IPS DF 19.7 (cell line): ENCODE results near the gene PZP.
"Not testable (repeated sequence)": the region's sequence is repeated elsewhere in the genome, so short reads cannot be mapped to it uniquely, and the experiment has no call there.

Source experiments
- DNase-seq: peaks from one replicate; pipeline ENCODE4 v3.0.0-alpha.2; 2013; ENCODE audit warnings: low read depth, low spot score

PZP gene

GRCh38 chr12:9208229-9208628, at the start of gene PZP:
Gene PZP, minus strand, starts transcription at chr12:9208395. Its CDS starts 54 bp downstream, at chr12:9208341.
- no peak for DNase-seq

DNA sequence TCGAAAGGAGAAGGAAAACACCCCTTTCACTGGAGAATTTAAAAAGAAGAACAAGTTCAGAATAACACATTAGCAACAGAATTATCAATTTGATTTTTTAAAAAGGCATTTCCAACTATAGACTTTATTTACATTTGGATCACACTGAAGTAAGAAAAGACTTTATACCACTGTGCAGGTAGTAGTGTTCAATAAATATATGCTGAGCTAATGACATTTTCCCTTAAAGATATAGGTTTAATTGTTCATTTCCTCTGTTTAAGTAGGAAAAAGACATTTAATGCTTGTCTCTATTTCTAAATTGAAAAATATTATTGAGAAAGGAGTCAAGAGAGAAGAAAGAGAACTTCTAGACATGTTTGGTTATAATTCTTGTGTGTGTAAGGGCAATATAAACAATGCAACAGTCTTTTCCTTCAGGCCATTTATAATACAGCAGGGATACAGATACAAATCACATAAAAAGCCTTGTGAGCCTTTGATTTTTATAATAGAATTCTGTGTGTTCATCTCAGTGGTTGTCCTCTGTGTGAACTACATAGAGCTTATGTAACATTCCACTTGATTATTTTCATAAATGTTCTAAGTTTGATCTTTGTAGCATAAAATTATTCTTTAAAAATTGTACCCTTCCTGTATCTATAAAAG, 48.7 kb upstream of the PZP start:
- no peak for DNase-seq

DNA sequence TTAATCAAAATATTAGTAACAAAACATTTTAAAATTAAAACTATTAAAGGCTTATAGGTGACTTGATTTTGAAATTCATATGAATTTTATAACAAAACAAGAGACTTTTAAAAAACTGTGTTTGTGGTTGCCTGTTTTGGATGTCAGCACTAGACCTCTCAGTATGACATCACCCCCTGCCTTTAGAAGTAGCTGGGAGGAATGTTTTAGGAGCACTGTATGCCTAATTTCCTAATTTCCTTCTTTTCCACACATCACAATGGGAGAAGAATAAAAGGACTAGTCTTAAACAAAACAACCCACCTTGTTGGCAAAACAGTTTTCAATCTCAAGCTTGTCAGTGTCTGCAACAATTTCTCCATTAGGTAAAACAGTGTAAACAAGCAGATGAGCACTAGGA, 48.1 kb upstream of the PZP start:
- DNase-seq, result no peak

DNA sequence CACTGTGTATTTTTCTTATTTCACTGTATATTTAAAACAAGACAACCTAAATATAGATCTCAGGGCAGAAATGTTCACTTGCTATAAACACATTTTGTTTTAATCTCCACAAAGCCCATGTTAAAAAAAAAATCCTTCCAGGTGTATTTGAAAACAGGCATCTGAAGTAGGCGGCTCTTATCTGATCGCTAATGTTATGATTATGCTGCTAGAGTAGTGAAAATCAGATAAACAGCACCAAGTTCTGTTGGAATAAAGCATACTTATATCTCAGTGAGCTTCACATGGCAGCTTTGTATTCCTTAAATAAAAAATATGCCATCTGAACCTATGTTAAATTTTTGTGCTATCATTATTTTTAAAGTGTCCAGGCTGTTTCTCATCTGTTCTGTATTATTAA, 47.6 kb upstream of the PZP start:
- no peak for DNase-seq

GRCh38 chr12:9253464-9253863, 45.3 kb upstream of the PZP start:
- DNase-seq, result no peak

DNA sequence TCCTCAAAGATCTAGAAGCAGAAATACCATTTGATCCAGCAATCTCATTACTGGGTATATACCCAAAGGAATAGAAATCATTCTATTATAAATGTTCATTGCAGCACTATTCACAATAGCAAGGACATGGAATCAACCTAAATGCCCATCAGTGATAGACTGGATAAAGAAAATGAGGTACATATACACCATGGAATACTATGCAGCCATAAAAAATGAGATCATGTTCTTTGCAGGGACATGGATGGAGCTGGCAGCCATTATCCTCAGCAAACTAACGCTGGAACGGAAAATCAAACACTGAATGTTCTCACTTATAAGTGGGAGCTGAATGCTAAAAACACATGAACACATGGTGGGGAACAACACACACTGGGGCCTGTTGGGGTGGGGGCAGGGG, 44.6 kb upstream of the PZP start:
- not testable (repeated sequence) for DNase-seq

GRCh38 chr12:9252256-9252655, 44.1 kb upstream of the PZP start:
- DNase-seq, result no peak

GRCh38 chr12:9248435-9248834, 40.2 kb upstream of the PZP start:
- DNase-seq, result no peak

GRCh38 chr12:9244894-9245293, 36.7 kb upstream of the PZP start:
- no peak for DNase-seq

GRCh38 chr12:9243999-9244649, 35.9 kb upstream of the PZP start:
- no peak for DNase-seq

DNA sequence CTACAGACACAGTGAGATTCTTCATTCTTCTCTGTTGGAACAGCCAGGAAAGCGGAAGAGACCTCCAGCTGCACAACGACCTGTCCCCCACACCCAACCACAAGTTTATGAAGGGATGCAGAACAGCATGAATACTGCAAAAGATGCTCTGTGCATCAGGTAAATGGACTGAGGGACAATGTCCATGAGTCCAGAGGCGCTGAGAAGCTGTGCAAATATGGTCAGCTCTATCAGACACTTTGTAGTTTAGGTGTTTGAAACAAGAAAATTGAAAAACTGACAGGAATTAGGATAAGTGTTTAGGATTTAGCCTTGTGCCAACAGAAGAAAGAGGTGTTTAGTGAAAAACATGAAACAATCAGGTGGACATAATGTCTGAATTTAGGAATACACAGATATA, 33.1 kb upstream of the PZP start:
- DNase-seq, result no peak

DNA sequence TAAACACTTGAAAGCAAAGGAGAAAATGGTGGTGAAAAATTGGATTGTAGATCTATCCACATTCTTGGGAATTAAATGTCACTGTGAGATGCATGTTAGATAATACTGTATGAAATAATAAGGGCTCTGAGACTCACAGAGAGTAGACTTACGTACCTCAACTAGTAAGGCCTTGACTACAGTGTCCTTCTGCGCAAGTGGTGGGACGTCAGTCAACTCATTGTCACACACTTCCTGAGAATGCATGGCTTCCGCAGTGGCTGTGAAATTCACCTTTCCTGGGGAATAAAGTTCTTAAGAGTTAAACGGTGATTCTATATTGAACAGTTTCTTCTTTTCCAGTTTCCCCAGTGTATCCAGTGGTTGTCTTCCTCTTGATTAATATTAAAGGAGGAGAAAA, 32.6 kb upstream of the PZP start:
- no peak for DNase-seq

DNA sequence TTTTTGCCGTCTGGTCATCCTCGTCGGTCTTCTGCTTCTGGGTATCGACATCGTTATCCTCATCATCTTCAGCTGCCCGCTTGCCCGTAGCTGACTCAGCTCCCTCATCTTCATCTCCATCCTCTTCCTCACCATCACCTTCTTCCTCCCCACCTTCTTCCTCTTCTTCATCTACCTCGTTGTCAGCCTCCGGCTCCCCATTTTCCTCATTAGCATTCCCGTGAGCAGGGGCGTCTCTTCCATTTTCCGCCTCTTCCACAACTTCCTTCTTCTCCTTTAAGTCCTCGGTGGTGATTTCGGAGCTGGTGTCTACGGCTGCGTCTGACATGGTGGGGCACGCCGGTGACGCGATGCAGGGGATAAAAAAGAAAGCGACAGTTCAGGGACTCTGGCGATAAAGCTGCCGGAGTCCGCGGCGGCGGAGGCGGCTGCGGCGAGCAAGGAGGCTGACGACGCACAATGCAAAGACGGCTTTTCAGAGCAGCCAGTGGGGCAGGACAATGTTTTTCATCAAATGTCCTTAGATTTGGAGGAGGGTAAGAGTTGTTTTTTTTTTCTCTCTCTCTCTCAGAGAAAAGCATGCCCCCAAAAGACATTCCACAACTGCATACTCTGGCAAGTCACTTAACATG, 31.9 kb upstream of the PZP start:
- DNase-seq, result not testable (repeated sequence)

DNA sequence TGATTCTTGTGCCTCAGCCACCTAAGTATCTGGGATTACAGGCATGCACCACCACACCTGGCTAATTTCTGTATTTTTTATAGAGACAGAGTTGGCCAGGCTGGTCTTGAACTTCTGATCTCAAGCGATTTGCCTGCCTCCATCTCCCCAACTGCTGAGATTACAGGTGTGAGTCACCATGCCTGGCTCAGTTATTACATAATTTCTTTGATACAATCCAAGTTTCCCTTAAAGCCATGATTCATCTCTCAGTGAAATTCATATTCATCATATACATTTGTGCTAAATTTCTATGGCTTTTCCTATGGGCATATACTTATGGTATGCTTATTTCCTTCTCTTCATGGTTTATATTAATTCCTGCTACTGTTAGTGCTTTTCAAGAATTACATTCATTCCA, 29.1 kb upstream of the PZP start:
- DNase-seq, result no peak

DNA sequence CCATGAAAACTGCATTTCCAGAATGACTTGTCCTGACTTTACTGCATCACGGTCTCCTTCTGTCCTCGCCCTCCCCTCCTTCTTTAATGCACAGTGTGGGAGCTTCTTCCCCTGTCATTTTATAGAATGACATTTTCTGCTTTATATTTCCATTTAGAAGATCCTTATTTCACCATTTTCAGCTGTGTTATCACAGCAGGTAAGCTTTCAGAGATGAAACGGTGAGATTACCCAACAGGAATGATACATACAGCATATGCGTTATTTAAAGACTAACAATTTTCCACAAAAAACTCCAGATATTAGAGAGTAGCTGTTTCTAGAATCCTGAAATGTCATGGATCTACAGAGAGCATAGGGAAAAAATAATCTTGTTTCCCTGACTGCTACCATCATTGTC, 27.3 kb upstream of the PZP start:
- DNase-seq, result no peak

DNA sequence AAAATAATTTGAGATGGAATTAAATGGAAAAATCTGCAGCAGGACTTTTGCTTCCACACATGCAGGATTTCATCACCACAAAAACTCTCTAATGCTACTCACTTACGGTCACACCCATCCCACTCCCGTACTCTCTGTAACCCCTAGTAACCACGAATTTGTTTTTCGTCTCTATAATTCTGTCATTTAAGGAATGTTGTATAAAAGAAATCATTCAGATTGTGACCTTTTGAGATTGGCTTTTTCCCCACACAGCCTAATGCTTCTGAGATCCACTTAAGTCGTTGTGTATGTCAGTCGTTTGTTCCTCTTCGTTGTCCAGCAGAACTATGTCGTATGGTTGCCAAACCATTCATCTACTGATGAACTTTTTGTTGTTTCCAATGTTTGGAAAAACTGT, 19.8 kb upstream of the PZP start:
- no peak for DNase-seq

DNA sequence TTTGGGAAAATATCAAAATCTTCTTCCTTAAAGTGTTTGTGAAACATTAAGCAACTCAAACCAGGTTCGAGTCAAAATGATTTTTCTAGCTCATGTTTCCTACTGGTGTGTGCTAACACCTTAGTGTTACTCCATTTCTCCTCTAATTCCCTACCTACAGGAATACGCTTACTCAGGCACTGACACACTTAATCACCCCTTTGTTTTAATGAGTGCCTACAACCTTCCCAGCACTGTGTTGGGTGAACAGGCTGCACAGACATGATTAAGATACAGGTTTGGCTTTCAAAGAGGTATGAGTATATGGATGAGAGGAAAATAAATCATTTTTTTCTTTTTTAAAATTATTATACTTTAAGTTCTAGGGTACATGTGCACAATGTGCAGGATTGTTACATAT, 15.6 kb upstream of the PZP start:
- DNase-seq, result no peak

DNA sequence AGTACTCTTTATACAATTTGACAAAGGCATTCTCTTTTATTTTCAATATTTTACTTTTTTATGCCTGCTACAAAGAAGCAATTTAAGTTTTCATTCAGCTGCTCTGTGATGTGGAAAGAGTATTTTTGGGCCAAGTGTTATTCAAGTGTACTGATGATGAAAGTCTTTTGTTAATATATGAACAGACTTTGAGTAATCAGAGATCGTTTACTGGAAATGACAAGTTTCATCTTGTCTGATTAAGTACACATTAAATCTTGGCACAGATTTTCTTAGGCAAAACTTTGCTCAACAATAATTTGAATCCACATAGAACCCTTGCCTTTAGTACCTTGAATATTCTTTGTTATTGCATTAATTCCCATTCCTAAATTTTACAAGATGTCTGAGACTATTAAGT, 13.3 kb upstream of the PZP start:
- no peak for DNase-seq

DNA sequence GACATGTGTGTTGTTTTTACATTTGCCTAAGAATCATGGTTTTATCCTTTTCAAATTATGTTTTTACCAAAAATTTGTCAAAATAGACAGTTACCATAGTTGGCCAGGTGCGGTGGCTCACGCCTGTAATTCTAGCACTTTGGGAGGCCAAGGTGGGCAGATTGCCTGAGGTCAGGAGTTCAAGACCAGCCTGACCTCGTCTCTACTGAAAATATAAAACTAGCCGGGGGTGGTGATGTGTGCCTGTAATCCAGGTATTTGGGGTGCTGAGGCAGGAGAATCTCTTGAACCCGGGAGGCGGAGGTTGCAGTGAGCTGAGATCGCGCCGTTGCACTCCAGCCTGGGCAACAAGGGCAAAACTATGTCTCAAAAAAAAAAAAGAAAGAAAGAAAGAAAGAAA, 12.8 kb upstream of the PZP start:
- not testable (repeated sequence) for DNase-seq

GRCh38 chr12:9214534-9214933, 6.3 kb upstream of the PZP start:
- DNase-seq, result no peak

GRCh38 chr12:9211687-9212086, 3.5 kb upstream of the PZP start:
- no peak for DNase-seq

DNA sequence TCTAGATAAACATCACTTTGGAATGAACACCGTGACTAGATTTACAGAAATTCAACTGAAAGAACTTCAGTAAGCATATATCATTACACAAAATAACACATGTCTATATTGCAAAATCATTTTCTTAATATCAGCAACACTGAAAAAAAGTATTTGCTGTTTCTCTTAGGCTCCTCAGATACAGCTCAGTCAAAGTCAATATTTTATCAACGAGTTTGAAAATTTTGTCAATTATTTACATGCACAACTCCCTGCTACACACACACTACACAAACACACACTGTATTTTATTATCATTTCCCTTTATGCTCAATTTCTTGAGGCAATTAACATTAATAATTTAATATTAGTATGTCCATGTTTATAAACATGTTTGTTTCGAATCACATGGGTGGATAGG, 3.8 kb downstream of the PZP start:
- DNase-seq, result no peak

GRCh38 chr12:9198012-9198411, 10.2 kb downstream of the PZP start:
- no peak for DNase-seq
